IPS-NIHi7 (cell line): Measurements from ENCODE around the gene LCTL.

Source experiments
- DNase-seq: peaks from one replicate; pipeline ENCODE4 v3.0.0; 2012; ENCODE audit warnings: mixed read lengths; ENCODE audit errors: extremely low spot score

LCTL gene, protein sequence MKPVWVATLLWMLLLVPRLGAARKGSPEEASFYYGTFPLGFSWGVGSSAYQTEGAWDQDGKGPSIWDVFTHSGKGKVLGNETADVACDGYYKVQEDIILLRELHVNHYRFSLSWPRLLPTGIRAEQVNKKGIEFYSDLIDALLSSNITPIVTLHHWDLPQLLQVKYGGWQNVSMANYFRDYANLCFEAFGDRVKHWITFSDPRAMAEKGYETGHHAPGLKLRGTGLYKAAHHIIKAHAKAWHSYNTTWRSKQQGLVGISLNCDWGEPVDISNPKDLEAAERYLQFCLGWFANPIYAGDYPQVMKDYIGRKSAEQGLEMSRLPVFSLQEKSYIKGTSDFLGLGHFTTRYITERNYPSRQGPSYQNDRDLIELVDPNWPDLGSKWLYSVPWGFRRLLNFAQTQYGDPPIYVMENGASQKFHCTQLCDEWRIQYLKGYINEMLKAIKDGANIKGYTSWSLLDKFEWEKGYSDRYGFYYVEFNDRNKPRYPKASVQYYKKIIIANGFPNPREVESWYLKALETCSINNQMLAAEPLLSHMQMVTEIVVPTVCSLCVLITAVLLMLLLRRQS

DNA sequence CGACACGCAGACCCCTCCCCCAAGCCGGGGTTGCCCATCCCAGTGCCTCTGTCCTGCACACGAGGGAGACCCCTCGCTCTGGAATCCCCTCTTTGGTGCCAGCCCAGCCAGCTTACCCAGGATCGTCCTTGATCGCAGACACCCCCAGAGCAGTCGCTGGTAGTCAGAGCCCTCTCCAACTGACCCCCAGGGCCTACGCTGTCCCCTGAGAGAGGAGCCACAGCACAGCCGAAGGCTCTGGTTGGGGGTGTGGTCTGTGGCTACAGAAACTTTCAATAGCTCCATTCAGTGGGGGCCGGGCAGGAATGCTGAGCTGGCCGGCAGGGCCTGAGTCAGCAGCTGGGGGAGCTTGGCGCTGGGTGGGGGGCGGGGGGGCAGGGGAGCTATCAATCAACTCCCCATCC lies at the start of gene LCTL:
TSS of gene LCTL (minus strand) at position 258 of the 404 bp plus-strand sequence. CDS start 633 bp downstream, outside the sequence.
- DNase-seq = peak; percentile 77

DNA sequence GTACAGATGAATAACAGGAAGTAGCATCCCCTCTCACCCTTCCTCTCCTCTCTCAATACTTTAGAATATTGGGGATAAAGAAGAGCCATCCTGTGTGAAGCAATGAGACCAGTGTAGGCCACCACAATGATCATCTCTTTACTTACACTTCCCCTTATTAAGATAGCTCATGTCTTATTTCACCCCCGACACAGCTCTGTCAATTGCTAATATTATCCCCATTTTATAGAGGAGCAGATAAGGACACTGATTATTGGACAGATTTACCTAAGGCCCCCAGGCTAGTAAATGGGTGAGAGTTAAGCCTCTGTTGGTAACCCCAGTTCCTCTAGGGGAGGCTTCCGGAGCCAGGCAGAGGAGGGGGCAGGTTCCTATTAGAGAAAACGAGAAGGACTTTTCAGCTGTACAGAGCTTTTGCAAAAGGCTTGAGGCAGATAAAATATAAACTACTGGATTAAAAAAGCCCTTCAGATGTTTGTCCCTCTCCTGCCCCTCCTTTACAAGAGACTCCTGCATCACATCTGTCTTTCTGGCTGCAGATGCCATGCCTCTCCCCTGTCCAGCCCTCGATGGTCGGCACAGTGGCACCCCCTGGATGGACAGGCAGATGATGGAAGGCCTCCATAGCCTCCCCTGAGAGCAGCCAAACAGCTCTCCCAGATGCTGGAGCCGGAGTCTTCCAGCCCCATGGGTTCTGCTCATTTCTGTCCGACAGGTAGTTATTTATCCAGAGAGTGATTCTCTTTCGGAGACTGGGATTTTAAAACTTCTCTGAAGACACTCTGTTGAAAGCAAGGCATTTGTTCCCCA lies 49.4 kb upstream of the LCTL start:
- DNase-seq = no peak

DNA sequence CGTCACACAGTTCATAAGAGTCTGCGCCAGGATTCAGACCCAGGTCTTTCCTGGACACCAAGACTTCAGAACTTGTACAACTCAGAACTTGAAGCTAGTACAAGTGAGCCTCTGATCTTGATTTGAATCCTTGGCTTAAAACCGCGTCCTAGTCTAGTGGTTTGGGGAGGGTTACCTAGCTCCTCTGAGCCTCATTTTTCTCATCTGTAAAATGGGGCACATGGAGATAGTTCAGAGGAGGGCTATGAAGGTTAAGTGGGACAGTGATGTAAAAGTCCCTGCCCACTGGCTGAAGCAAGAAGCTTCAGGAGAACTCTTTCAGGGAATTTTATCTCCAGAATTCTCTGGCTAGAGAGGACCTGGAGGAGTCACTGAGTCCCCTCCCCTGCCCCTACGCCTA lies 48.7 kb upstream of the LCTL start:
- no peak for DNase-seq

DNA sequence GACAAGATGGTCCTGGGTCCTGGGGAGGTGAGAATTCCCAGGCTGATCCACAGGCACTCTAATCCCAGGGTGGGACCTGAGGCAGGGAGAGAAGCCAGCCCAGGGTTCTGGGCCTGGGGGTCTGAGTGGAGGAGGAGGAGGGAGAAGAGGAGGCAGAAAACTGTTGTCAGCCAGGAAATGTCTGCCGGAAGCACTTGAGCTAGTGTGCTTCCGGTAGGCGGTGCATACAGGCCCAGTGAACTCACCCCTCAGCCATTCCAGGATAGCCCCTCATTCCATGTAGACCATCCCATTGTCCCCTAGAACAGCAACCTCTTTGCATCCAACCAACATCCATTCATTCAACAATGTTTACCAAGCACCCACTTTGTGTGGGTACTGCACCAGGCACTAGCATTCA lies 47.9 kb upstream of the LCTL start:
- DNase-seq = no peak

DNA sequence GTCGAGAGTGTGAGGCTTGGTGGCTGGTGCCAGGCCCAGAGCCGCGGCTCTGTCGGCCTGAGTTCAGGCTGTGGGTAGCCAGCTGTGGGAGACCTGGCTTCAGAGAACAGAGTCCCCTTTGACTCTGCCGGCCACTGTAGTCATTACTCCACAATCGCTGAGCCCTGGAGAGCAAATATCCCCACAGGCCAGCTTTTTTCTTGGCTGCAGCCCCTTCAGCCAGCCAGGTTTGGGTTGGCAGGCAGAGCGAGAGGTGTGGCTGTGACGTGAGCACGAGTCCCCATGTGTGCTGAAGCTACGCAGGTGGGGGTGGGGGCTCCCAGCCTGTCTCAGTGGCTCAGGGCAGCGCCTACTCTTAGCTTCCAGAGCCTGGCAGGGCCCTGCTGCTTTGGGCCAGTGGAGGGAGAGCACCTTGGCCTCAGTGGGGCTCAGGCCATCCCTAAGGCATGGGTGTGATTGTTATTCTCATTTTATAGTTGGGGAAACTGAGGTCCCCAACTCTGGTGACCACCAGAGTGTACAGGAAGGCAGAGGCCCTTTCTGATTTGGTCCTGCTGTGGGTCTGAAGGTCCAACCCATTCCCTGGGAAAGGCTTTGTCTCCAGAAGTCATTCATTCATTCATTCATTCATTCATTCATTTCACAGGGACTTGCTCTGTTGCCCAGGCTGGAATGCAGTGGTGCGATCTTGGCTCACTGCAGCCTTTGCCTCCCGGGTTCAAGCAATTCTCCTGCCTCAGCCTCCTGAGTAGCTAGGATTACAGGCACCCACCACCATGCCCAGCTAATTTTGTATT lies 45.7 kb upstream of the LCTL start:
- DNase-seq = no peak

DNA sequence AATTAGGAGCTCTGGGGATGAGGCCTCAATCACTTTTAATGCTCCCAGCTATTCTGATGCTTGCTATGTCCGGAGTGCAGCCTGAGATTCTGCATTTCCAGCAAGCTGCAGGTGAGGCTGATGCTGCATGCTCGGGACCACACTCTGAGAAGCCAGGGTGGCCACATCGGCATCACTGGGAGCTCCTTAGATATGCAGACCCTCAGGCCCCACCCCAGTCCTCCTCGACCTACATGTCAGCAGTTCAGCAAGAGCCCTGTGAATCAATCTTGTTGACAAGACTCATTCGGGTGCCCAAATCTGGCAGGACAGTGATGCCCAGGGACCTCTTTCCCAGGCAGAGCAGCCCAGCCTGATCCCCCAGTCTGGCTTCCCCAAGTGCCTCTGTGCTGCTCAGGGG lies 44.1 kb upstream of the LCTL start:
- no peak for DNase-seq

DNA sequence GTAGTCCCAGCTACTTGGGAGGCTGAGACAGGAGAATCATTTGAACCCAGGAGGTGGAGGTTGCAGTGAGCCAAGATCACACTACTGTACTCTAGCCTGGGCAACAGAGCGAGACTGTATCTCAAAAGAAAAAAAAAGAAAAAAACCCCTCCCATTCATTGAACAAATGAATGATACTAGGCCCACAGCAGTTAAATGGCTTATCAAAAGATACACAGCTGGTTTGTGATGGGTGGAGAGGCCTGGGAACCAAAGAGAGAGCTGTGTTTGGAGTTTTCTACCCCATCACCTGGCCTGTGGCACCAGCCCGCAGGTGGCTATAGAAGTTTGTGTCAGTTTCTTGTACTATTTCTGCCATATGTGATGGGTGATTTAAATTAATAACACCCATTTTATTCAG lies 43.1 kb upstream of the LCTL start:
- DNase-seq = no peak

DNA sequence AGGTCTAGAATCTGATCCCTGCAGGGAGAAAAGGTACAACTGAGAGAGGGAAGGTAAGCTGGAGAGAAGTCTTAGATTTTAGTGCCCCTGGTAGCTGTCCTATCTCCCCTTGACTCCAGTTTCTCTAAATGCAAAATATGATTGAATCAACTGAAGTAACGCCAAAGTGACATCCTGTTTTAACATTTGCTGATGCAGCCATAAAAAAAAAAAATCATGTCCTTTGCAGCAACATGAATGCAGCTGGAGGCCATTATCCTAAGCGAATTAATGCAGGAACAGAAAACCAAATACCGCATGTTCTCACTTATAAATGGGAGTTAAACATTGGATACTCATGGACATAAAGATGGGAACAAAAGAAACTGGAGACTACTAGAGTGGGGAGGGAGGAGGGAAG lies 42.4 kb upstream of the LCTL start:
- DNase-seq = no peak

DNA sequence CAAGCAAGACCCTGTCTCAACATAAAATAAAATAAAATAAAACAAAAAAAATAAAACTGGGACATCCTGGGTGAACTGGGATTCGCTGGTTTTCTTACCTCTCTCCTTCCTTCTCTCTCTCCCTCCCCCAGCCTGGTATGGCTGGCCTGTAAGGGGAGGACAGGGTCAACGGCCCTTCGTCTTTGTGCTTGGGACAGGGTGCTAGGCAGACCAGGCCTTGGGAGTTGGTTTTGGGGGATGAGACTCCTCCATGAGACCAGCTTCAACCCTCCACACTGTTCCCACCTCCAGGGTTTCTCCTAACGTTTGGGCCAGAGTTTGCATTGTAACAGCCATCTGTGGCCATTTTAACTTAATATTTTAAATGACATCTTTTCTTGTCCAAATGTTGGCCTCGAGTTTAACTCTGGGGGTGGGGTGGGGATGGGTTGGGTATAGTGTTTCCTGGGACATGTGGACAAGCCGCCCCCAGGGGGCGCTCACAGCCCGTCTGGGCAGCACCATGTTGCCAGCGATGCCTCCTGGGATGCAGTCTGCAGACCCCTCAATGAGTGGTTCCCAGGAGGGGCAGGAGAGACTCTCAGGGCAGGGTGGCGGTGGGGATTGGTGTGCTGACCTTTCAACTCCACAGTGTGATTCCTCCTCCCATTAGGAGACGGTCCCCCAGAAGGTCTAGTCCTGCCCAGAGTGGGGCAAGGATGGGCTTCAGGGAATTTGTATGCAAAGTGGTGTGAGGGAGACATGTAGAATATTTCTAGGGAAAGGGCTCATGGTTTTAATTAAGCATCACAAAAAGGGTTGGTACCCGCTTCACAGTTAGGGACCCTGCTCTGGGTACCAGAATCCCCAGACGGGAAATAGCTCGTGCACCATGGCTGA lies 37.7 kb upstream of the LCTL start:
- DNase-seq = peak; percentile 91

DNA sequence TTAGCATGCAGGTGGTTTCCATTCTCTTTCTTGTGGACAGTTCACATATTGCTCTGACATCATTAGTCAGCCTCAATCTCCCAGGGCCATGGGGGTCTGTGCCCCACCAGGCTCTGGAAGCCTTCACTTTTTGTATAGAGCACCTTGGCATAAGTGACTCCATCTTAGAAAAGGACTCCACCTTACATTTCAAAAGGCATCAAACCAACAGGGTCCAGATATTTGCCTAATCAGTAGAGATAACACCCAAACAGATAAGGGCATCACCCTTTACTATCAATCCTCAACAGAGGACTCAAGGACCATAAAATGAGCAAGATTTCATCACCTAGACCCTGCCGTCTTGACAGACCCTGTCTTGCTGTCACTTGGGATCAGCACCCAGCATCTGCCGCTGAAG lies 35.7 kb upstream of the LCTL start:
- DNase-seq = no peak

DNA sequence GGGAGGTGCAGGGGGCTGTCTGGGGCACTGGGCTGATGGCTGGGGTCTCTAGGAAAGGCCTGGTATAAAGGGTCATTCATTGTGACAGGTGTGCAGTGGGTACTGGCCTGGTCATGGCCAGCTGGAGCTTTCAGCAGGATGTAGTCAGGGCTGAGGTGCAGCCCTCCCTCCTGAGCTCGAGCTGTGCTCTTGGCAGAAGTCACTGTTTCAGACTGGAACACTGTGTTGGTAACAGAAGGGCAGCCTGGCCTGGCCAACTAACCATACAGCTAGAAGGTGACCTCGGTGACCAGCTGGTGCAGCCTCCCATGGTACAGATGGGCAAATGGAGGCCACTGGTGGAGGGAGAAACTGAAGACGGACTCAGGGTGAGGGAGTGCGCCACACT lies 34.4 kb upstream of the LCTL start:
- DNase-seq = no peak

DNA sequence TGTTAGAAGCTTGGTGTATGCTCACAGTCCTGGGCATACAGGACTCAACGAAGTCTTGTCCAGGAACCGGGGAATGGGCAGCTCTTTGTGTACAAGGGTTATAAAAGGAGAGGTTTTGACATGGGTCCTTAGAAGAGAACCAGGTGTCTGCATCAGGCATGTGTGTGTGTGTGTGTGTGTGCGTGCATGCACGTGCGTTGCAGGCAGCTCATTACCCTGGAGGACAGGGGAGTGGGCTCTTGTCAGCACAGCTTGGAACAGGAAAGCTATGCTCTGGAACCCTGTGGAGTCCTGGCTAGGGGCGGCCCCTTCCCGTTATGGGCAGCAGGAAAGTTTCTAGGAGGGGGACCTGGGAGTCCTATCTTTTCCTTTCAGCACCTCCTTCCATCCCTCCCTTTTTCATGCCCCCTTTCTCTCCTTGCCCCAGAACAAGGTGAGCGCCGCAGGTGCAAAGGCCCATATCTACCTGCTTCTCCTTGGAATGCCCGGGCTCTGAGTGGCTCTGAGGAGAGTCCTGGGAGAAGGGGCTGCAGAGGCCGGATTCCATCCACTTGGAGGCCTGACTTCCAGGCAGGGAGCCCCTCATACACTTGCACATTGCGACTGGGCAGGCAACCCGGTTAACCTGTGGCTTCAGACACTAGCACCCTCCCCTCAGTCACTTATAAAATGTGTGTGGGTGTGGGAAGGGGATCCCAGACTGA lies 33.9 kb upstream of the LCTL start:
- no peak for DNase-seq

DNA sequence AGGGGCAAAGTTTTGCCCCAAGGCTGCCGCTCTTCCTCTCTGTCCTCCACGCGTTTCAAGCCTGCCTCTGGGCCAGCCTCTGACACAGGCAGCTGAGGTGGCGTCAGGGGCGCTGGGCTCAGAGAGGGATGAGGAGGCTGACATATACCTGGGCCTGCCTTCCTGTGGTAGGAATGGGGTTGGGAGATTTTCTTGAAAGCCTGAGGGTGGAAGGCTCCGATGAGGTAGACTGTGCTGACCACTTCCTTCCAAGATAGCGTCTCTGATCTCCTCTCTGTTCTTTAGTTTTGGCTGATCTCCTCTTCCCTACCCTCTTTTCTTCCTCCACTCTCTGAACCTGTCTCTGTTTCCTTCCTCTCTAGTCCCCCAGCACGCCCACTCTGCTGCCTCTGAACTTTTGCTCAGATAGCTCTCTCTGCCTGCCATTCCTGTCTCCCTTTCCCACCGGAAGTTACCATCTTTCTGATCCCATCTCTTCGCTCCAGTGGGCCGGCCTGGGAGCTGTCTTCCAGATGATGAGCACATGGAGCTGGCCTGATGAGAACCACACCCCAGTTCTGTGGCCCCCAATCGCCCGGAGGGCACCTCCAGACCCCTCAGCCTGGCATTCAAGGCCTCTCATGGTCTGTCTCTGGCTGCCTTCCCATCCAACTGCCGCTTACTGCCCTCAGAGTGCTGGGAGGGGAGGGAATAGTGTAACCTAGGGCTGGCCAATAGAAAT lies 32.5 kb upstream of the LCTL start:
- no peak for DNase-seq

DNA sequence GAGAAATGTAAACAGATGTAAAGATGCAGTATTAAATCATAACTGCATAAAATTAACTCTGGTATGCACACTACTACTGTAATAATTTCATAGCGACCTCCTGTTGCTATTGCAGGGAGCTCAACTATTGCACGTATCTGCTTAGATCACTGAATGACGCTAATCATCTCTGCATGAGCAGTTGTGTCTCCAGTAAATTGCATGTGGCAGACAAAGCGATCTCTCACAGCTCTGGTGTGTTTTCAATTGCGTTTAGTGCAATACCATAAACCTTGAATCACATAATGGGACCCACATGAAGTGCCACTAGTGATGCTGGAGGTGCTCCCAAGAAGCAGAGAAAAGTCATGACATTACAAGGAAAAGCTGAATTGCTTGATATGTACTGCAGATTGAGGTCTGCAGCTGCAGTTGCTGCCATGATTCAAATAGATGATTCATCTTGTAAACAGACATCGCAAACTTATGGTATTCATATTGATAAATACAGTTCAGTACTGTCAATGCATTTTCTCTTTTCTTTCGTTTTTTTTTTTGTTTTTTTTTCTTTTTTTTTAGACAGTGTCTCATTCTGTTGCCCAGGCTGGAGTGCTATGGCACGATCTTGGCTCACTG lies 30.2 kb upstream of the LCTL start:
- DNase-seq = no peak

DNA sequence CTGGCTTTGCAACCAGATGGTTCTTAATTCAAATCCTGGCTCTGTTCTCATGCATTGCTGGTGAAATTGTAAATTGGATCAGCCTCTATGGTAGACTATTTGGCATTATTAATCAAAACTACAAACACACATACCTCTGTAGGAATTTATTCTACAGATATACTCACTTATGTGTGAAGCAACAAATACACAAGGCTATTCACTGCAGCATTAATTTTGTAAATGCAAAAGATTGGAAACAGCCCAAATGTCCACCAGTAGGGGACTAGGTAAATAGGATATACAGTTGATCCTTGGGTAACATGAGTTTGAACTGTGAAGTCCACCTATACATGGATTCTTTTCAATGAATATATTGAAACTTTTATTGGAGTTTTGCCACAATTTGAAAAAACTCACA lies 29.5 kb upstream of the LCTL start:
- no peak for DNase-seq

DNA sequence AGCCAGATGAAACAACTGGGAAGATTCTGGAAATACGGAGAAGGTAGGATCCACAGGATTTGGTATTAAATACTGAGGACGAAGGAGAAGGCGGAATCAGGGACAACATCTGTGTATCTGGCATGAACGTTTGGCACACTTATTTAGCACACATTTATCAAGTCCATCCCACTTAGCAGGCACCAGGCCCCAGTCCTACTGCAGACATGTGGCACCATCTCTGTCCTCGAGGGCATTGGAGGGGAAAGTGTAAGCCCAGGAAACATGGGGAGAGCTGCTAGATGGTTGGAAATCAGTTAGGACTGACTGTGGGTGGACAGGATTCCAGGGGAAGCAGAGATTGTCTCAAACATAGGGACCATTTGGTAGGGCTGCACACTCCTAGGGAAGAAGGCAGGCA lies 29.0 kb upstream of the LCTL start:
- no peak for DNase-seq

DNA sequence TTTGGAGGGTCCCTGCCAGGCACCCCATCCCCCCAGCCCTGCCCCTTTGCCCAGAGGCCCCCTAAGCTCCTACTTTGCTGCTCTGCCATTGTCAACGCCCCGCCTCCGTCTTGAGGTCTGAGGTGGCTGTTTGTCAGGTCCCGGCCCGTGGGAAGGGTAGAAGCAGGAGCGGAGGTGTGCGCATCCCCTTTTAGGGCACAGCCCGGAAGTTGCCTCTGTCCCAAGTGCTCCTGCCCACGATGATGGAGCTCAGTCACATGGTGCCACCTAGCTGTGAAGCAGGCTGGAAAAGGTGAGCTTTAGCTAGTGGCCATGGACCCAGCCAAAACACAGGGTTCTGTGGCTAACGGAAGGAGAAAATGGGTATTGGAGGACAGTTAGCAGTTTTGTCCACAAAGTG lies 28.5 kb upstream of the LCTL start:
- peak; percentile 51 for DNase-seq

DNA sequence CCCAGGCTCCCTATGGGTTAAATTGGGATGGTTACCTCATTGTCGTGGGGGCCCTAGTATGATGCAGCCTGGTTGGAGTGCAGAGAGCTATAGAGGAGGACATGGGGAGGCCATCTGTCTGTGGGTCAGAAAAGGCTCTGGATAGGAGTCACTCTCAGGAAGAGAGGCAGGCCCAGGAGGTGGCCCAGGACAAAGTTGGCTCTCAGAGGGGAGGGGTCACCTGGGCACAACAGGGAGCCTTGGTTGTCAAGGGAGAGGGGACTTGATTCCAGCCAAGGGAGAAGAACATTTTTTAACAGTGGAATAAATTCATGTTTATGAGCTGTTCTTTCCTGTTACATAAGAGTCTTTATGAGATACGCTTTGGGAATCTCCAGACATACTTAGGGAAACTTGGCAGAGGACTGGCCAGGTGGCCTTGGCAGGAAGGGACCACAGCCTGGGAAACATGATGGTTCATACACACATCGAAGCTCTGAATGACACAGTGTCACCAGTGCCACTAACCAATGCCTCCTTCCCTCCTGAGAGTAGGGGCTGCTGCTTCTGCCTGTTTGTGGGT lies 27.5 kb upstream of the LCTL start:
- no peak for DNase-seq
